ENCODE measurements around the gene RRH. TPM values are rescaled to one million over a fixed set of nuclear protein-coding genes. Genes with fewer than 3 reads are reported as not detected.
A peak's percentile ranks its signal among the peaks of the same experiment; 100 is the strongest.

RRH gene
- total RNA-seq, 2 donors from 2014 or later = 0.57 TPM; not detected in 1

- no peak overlapping the region for H3K9ac ChIP-seq (ENCODE audit: low read depth in 2 of 2, low read length in 2 of 2)
- DNase-seq = no peak
These were observed 26.5 kb upstream of the RRH start for GRCh38 chr4:109801099-109801789.

GRCh38 chr4:109801895-109802319, 25.9 kb upstream of the RRH start, which contains the start of gene CFI:
TSS of gene CFI (minus strand) at chr4:109801999. CDS start at chr4:109801971, 28 bp downstream.
- Histone ChIP-seq H3K36me3 (no peaks in the 10 kb centered on the region), H3K4me1 (no peaks in the 10 kb centered on the region), H3K4me3 (no peak within 1 kb of the TSS), H3K27ac (no peak within 1 kb of the TSS), H3K9ac (ENCODE audit: low read depth in 2 of 2, low read length in 2 of 2) (no peak within 1 kb of the TSS), H3K9me3 (no peaks in the 10 kb centered on the region), H3K27me3 (no peaks in the 10 kb centered on the region)
- intact Hi-C loops (cut with DNase I) = loop anchor here (5.0 kb wide), 1 partner anchor 100 kb away; the partner anchor contains the start of gene CASP6
- DNase-seq = no peak
- no peak for TF ChIP-seq CTCF (IDR thresholded peaks at IDR 0.05)

More at GRCh38 chr4:109801099-109801789, 26.5 kb upstream of the RRH start:
- H3K4me1 ChIP-seq = no peaks in the 10 kb centered on the region
- no peak overlapping the region for H3K4me3 ChIP-seq
- no peak for TF ChIP-seq CTCF (IDR thresholded peaks at IDR 0.05)
- no peak overlapping the region for H3K27ac ChIP-seq
- intact Hi-C loops (cut with DNase I) = loop anchor here (5.0 kb wide), 1 partner anchor 99 kb away; the partner anchor contains the start of gene CASP6
- H3K9me3 ChIP-seq = no peaks in the 10 kb centered on the region
- H3K27me3 ChIP-seq = no peaks in the 10 kb centered on the region
- H3K36me3 ChIP-seq = no peaks in the 10 kb centered on the region

- no peaks in the 10 kb centered on the region for H3K27me3 ChIP-seq
- H3K4me3 ChIP-seq = no peak overlapping the region
- intact Hi-C loops (cut with DNase I) = loop anchor here (5.0 kb wide), 1 partner anchor 102 kb away; the partner anchor contains the start of gene CASP6
These were observed 23.7 kb upstream of the RRH start for GRCh38 chr4:109803924-109804571.

GRCh38 chr4:109809655-109810054, 18.1 kb upstream of the RRH start:
- no peak overlapping the region for H3K27ac ChIP-seq
- TF ChIP-seq CTCF (IDR thresholded peaks at IDR 0.05) = no peak
- intact Hi-C loops (cut with DNase I) = loop anchor here (5.0 to 10.0 kb wide), 2 partner anchors 245 to 382 kb away; partner anchors contain the start of gene MCUB
- H3K27me3 ChIP-seq = no peaks in the 10 kb centered on the region
- H3K36me3 ChIP-seq = no peaks in the 10 kb centered on the region
- no peaks in the 10 kb centered on the region for H3K9me3 ChIP-seq
- H3K4me3 ChIP-seq = no peak overlapping the region
- H3K9ac ChIP-seq (ENCODE audit: low read depth in 2 of 2, low read length in 2 of 2) = no peak overlapping the region
- DNase-seq = no peak
- no peaks in the 10 kb centered on the region for H3K4me1 ChIP-seq

More at GRCh38 chr4:109803924-109804571, 23.7 kb upstream of the RRH start:
- no peaks in the 10 kb centered on the region for H3K9me3 ChIP-seq
- peak; percentile 39 for TF ChIP-seq CTCF (IDR thresholded peaks at IDR 0.05)
- H3K9ac ChIP-seq (ENCODE audit: low read depth in 2 of 2, low read length in 2 of 2) = no peak overlapping the region
- no peaks in the 10 kb centered on the region for H3K36me3 ChIP-seq
- no peak overlapping the region for H3K27ac ChIP-seq
- H3K4me1 ChIP-seq = no peaks in the 10 kb centered on the region
- no peak for DNase-seq

GRCh38 chr4:109810552-109811387, 17.0 kb upstream of the RRH start:
- TF ChIP-seq CTCF (IDR thresholded peaks at IDR 0.05) = no peak
- Histone ChIP-seq H3K4me3 (no peak overlapping the region), H3K9ac (ENCODE audit: low read depth in 2 of 2, low read length in 2 of 2) (no peak overlapping the region), H3K27ac (no peak overlapping the region), H3K9me3 (no peaks in the 10 kb centered on the region), H3K36me3 (no peaks in the 10 kb centered on the region), H3K27me3 (no peaks in the 10 kb centered on the region), H3K4me1 (no peaks in the 10 kb centered on the region)
- intact Hi-C loops (cut with DNase I) = loop anchor here (10.0 kb wide), 1 partner anchor 246 kb away; the partner anchor contains the start of gene MCUB
- peak; percentile 57 for DNase-seq

Data from colonic mucosa (tissue), 4 donors.